ENCODE measurements around the gene SERP2. TPM values are rescaled to one million over a fixed set of nuclear protein-coding genes. Genes with fewer than 3 reads are reported as not detected.

The SERP2 gene
- total RNA-seq, 1 donor from 2014 or later: 22.3 TPM

GRCh38 chr13:44400736-44401135 lies 27.1 kb downstream of the SERP2 start:
- peaks cover 8% of the 10 kb centered on the region for H3K9me3 Mint-ChIP-seq (ENCODE audit: unreplicated experiment)
- no peak overlapping the region for H3K4me3 Mint-ChIP-seq (ENCODE audit: unreplicated experiment)
- H3K36me3 Mint-ChIP-seq (ENCODE audit: unreplicated experiment): no peaks in the 10 kb centered on the region
- H3K4me1 Mint-ChIP-seq (ENCODE audit: low read depth, unreplicated experiment): peaks cover 74% of the 10 kb centered on the region
- no peak for TF ChIP-seq CTCF (IDR thresholded peaks at IDR 0.05; ENCODE audit: partially characterized antibody, unreplicated experiment)
- peaks cover 7% of the 10 kb centered on the region for H3K27me3 Mint-ChIP-seq (ENCODE audit: unreplicated experiment)
- no peak for DNase-seq
- H3K27ac Mint-ChIP-seq (ENCODE audit: unreplicated experiment): peak overlapping the region; percentile 65

GRCh38 chr13:44401577-44401976 lies 28.0 kb downstream of the SERP2 start:
- H3K4me1 Mint-ChIP-seq (ENCODE audit: low read depth, unreplicated experiment): peaks cover 66% of the 10 kb centered on the region
- DNase-seq: no peak
- no peak for TF ChIP-seq CTCF (IDR thresholded peaks at IDR 0.05; ENCODE audit: partially characterized antibody, unreplicated experiment)
- no peaks in the 10 kb centered on the region for H3K36me3 Mint-ChIP-seq (ENCODE audit: unreplicated experiment)
- peaks cover 7% of the 10 kb centered on the region for H3K27me3 Mint-ChIP-seq (ENCODE audit: unreplicated experiment)
- H3K27ac Mint-ChIP-seq (ENCODE audit: unreplicated experiment): no peak overlapping the region
- no peak overlapping the region for H3K4me3 Mint-ChIP-seq (ENCODE audit: unreplicated experiment)
- H3K9me3 Mint-ChIP-seq (ENCODE audit: unreplicated experiment): peaks cover 10% of the 10 kb centered on the region

GRCh38 chr13:44402899-44403445 lies 29.3 kb downstream of the SERP2 start:
- no peak for DNase-seq
- H3K9me3 Mint-ChIP-seq (ENCODE audit: unreplicated experiment): peaks cover 10% of the 10 kb centered on the region
- H3K4me3 Mint-ChIP-seq (ENCODE audit: unreplicated experiment): no peak overlapping the region
- peaks cover 8% of the 10 kb centered on the region for H3K27me3 Mint-ChIP-seq (ENCODE audit: unreplicated experiment)
- H3K27ac Mint-ChIP-seq (ENCODE audit: unreplicated experiment): no peak overlapping the region
- no peaks in the 10 kb centered on the region for H3K36me3 Mint-ChIP-seq (ENCODE audit: unreplicated experiment)
- TF ChIP-seq CTCF (IDR thresholded peaks at IDR 0.05; ENCODE audit: partially characterized antibody, unreplicated experiment): no peak
- peaks cover 53% of the 10 kb centered on the region for H3K4me1 Mint-ChIP-seq (ENCODE audit: low read depth, unreplicated experiment)

- H3K4me1 Mint-ChIP-seq (ENCODE audit: low read depth, unreplicated experiment): peaks cover 48% of the 10 kb centered on the region
- H3K9me3 Mint-ChIP-seq (ENCODE audit: unreplicated experiment): peaks cover 10% of the 10 kb centered on the region
Observed at GRCh38 chr13:44403461-44404056, 29.9 kb downstream of the SERP2 start.

More at GRCh38 chr13:44403461-44404056, 29.9 kb downstream of the SERP2 start:
- no peak for DNase-seq
- H3K27ac Mint-ChIP-seq (ENCODE audit: unreplicated experiment): no peak overlapping the region
- H3K36me3 Mint-ChIP-seq (ENCODE audit: unreplicated experiment): no peaks in the 10 kb centered on the region
- peaks cover 8% of the 10 kb centered on the region for H3K27me3 Mint-ChIP-seq (ENCODE audit: unreplicated experiment)
- no peak for TF ChIP-seq CTCF (IDR thresholded peaks at IDR 0.05; ENCODE audit: partially characterized antibody, unreplicated experiment)
- peak overlapping the region; percentile 20 for H3K4me3 Mint-ChIP-seq (ENCODE audit: unreplicated experiment)
